Skeletal muscle tissue (tissue), 4 donors: ENCODE results near the gene TMCC2. TPM values are rescaled to one million over a fixed set of nuclear protein-coding genes. Genes with fewer than 3 reads are reported as not detected.
A peak's percentile ranks its signal among the peaks of the same experiment; 100 is the strongest.

ENCODE experiments used
- H3K27ac ChIP-seq: one replicate; pipeline ENCODE4 v1.7.0; 2013; ENCODE audit warnings: mild to moderate bottlenecking, low read depth, low read length, inconsistent platforms
- H3K27me3 ChIP-seq, 3 donors: one replicate each; pipeline ENCODE4 v1.7.0; 2013; ENCODE audit warnings: low read length in 3 of 3; ENCODE audit not compliant: control insufficient read depth in 3 of 3, insufficient read depth in 3 of 3
- H3K36me3 ChIP-seq, 3 donors: one replicate each; pipeline ENCODE4 v1.7.0; 2013; ENCODE audit warnings: low read length in 3 of 3; ENCODE audit not compliant: control insufficient read depth in 3 of 3, insufficient read depth in 3 of 3
- H3K4me1 ChIP-seq, 3 donors: one replicate each; pipeline ENCODE4 v1.7.0; 2013; ENCODE audit warnings: low read length in 3 of 3, mild to moderate bottlenecking in 3 of 3; ENCODE audit not compliant: control insufficient read depth in 3 of 3, insufficient read depth in 3 of 3
- H3K4me3 ChIP-seq, 3 donors: one replicate each; pipeline ENCODE4 v1.7.0; 2013; ENCODE audit warnings: low read length in 3 of 3
- H3K9ac ChIP-seq, 3 donors: one replicate each; pipeline ENCODE4 v1.7.0; 2013; ENCODE audit warnings: low read length in 3 of 3, mild to moderate bottlenecking in 3 of 3, moderate library complexity in 2 of 3, low read depth in 1 of 3
- H3K9me3 ChIP-seq, 3 donors: one replicate each; pipeline ENCODE4 v1.7.0; 2013; ENCODE audit warnings: low read length in 3 of 3; ENCODE audit not compliant: control insufficient read depth in 3 of 3
- total RNA-seq: library from RNA; depleted of rRNA; stranded (reverse); fragments of >200 nt; gene quantifications from one replicate; pipeline ENCODE4 v1.2.3, GENCODE V29; 2014
- donor health status: Osteomylitis.

TMCC2 gene
- total RNA-seq, 1 donor from 2014 or later: 15.1 TPM

- Histone ChIP-seq H3K27ac (no peak overlapping the region), H3K9ac (no peak overlapping the region), H3K36me3 (peaks cover 4 to 11% (median 8%) of the 10 kb centered on the region in 3 donors), H3K27me3 (no peaks in the 10 kb centered on the region), H3K4me1 (peaks cover 2 to 31% (median 5%) of the 10 kb centered on the region in 3 donors), H3K4me3 (no peak overlapping the region), H3K9me3 (no peaks in the 10 kb centered on the region)
Measured at GRCh38 chr1:205190845-205191577, 36.7 kb upstream of the TMCC2 start.

- Histone ChIP-seq H3K9me3 (no peaks in the 10 kb centered on the region), H3K27me3 (no peaks in the 10 kb centered on the region), H3K27ac (no peak overlapping the region), H3K4me1 (peaks cover 2 to 31% (median 5%) of the 10 kb centered on the region in 3 donors), H3K36me3 (peaks cover 4 to 10% (median 6%) of the 10 kb centered on the region in 3 donors), H3K9ac (peak overlapping the region in 1 of 3 donors; percentile 34), H3K4me3 (no peak overlapping the region)
Measured at GRCh38 chr1:205191622-205192021, 36.1 kb upstream of the TMCC2 start.

- Histone ChIP-seq H3K36me3 (peaks cover 3 to 4% (median 4%) of the 10 kb centered on the region in 3 donors), H3K27ac (no peak overlapping the region), H3K27me3 (no peaks in the 10 kb centered on the region), H3K4me3 (no peak overlapping the region), H3K9me3 (no peaks in the 10 kb centered on the region), H3K4me1 (peaks cover 2 to 30% (median 5%) of the 10 kb centered on the region in 3 donors), H3K9ac (no peak overlapping the region)
Measured at GRCh38 chr1:205192287-205192686, 35.5 kb upstream of the TMCC2 start.

GRCh38 chr1:205199090-205199930 is 28.4 kb upstream of the TMCC2 start:
- no peaks in the 10 kb centered on the region for H3K27me3 ChIP-seq
- no peak overlapping the region for H3K4me3 ChIP-seq
- peaks cover 9 to 29% (median 15%) of the 10 kb centered on the region in 3 donors for H3K4me1 ChIP-seq
- no peak overlapping the region for H3K27ac ChIP-seq
- no peak overlapping the region for H3K9ac ChIP-seq
- H3K36me3 ChIP-seq: no peaks in the 10 kb centered on the region
- H3K9me3 ChIP-seq: no peaks in the 10 kb centered on the region

GRCh38 chr1:205199931-205200299 is 27.8 kb upstream of the TMCC2 start:
- H3K9me3 ChIP-seq: no peaks in the 10 kb centered on the region
- H3K27me3 ChIP-seq: no peaks in the 10 kb centered on the region
- no peak overlapping the region for H3K4me3 ChIP-seq
- H3K36me3 ChIP-seq: no peaks in the 10 kb centered on the region
- H3K4me1 ChIP-seq: peaks cover 9 to 29% (median 19%) of the 10 kb centered on the region in 3 donors
- H3K27ac ChIP-seq: no peak overlapping the region
- H3K9ac ChIP-seq: no peak overlapping the region

- Histone ChIP-seq H3K27ac (no peak overlapping the region), H3K4me3 (no peak overlapping the region), H3K4me1 (peaks cover 6 to 22% (median 21%) of the 10 kb centered on the region in 3 donors), H3K27me3 (no peaks in the 10 kb centered on the region), H3K9ac (no peak overlapping the region), H3K36me3 (no peaks in the 10 kb centered on the region), H3K9me3 (no peaks in the 10 kb centered on the region)
Measured at GRCh38 chr1:205204552-205204951, 23.2 kb upstream of the TMCC2 start.

- Histone ChIP-seq H3K27me3 (no peaks in the 10 kb centered on the region), H3K4me3 (no peak overlapping the region), H3K4me1 (peaks cover 7 to 24% (median 22%) of the 10 kb centered on the region in 3 donors), H3K36me3 (no peaks in the 10 kb centered on the region), H3K27ac (no peak overlapping the region), H3K9me3 (no peaks in the 10 kb centered on the region), H3K9ac (no peak overlapping the region)
Measured at GRCh38 chr1:205205055-205205454, 22.7 kb upstream of the TMCC2 start.

GRCh38 chr1:205208811-205209210 is 18.9 kb upstream of the TMCC2 start:
- no peaks in the 10 kb centered on the region for H3K9me3 ChIP-seq
- H3K4me1 ChIP-seq: peaks cover 14 to 29% (median 21%) of the 10 kb centered on the region in 3 donors
- H3K4me3 ChIP-seq: no peak overlapping the region
- H3K36me3 ChIP-seq: no peaks in the 10 kb centered on the region
- H3K27ac ChIP-seq: no peak overlapping the region
- H3K9ac ChIP-seq: no peak overlapping the region
- H3K27me3 ChIP-seq: no peaks in the 10 kb centered on the region

GRCh38 chr1:205210756-205211168 is 17.0 kb upstream of the TMCC2 start:
- H3K4me3 ChIP-seq: peak overlapping the region; percentile 83 to 97 (median 91)
- H3K9me3 ChIP-seq: no peaks in the 10 kb centered on the region
- H3K36me3 ChIP-seq: no peaks in the 10 kb centered on the region
- H3K9ac ChIP-seq: peak overlapping the region; percentile 89 to 96 (median 92)
- H3K27ac ChIP-seq: peak overlapping the region; percentile 89
- peaks cover 12 to 24% (median 12%) of the 10 kb centered on the region in 3 donors for H3K4me1 ChIP-seq
- no peaks in the 10 kb centered on the region for H3K27me3 ChIP-seq
